GM23338 (cell line): ENCODE results near the gene ASZ1.

ENCODE experiments used
- CREB1 ChIP-seq: fragments of 250-450 bp; sonication (Bioruptor Pico); IDR thresholded peaks from 2 replicates; pipeline ENCODE4 v1.5.0; 2020; ENCODE audit warnings: low read depth, mild to moderate bottlenecking, moderate library complexity
- CTCF ChIP-seq, 2 experiments: fragments of 200-600 bp in 1 of 2; sonication (generic) in 1 of 2; conservative IDR thresholded peaks; 2 replicates each; pipeline versions ENCODE4 v1.5.1 to v1.6.1; 2016 to 2017; ENCODE audit warnings: antibody characterized with exemption in 2 of 2, low read depth in 2 of 2, mild to moderate bottlenecking in 2 of 2, moderate library complexity in 1 of 2
- EZH2 ChIP-seq: fragments of 200-600 bp; sonication (generic); IDR thresholded peaks from one replicate; pipeline ENCODE4 v1.8.0; 2017; ENCODE audit warnings: antibody characterized with exemption, mild to moderate bottlenecking, low read depth; ENCODE audit not compliant: unreplicated experiment
- EZH2phosphoT487 ChIP-seq: fragments of 200-600 bp; sonication (generic); IDR thresholded peaks from one replicate; pipeline ENCODE4 v1.8.1; 2018; ENCODE audit warnings: antibody characterized with exemption; ENCODE audit not compliant: unreplicated experiment
- JUNB ChIP-seq: IDR thresholded peaks from one replicate; pipeline ENCODE4 v1.6.1; 2016; ENCODE audit warnings: antibody characterized with exemption; ENCODE audit not compliant: unreplicated experiment
- POLR2AphosphoS5 ChIP-seq: IDR thresholded peaks from 2 replicates; pipeline ENCODE4 v1.6.1; 2016; ENCODE audit warnings: antibody characterized with exemption, low read depth
- REST ChIP-seq: IDR thresholded peaks from one replicate; pipeline ENCODE4 v1.6.1; 2018; ENCODE audit warnings: antibody characterized with exemption; ENCODE audit not compliant: unreplicated experiment
- STAT1 ChIP-seq: IDR thresholded peaks from one replicate; pipeline ENCODE4 v1.6.1; 2016; ENCODE audit warnings: antibody characterized with exemption; ENCODE audit not compliant: unreplicated experiment
- ZNF462 ChIP-seq: fragments of 250-450 bp; sonication (Bioruptor Pico); IDR thresholded peaks from 2 replicates; pipeline ENCODE4 v1.5.0; 2020; ENCODE audit warnings: mild to moderate bottlenecking, moderate library complexity

GRCh38 chr7:117350027-117350426 is 77.3 kb downstream of the ASZ1 start:
- TF ChIP-seq CTCF (conservative IDR thresholded peaks at IDR 0.05; ENCODE audit: low read depth in 2 of 2), result no peak
- no peak for TF ChIP-seq POLR2AphosphoS5
- TF ChIP-seq EZH2phosphoT487, result no peak
- no peak for TF ChIP-seq EZH2
- TF ChIP-seq STAT1, result no peak
- no peak for TF ChIP-seq CREB1
- TF ChIP-seq REST, result no peak
- no peak for TF ChIP-seq ZNF462 (CRISPR knock-in tag)
- TF ChIP-seq JUNB, result no peak
